ENCODE results near the gene TRAF3IP3.
A peak's percentile ranks its signal among the peaks of the same experiment; 100 is the strongest.

TRAF3IP3 gene

DNA sequence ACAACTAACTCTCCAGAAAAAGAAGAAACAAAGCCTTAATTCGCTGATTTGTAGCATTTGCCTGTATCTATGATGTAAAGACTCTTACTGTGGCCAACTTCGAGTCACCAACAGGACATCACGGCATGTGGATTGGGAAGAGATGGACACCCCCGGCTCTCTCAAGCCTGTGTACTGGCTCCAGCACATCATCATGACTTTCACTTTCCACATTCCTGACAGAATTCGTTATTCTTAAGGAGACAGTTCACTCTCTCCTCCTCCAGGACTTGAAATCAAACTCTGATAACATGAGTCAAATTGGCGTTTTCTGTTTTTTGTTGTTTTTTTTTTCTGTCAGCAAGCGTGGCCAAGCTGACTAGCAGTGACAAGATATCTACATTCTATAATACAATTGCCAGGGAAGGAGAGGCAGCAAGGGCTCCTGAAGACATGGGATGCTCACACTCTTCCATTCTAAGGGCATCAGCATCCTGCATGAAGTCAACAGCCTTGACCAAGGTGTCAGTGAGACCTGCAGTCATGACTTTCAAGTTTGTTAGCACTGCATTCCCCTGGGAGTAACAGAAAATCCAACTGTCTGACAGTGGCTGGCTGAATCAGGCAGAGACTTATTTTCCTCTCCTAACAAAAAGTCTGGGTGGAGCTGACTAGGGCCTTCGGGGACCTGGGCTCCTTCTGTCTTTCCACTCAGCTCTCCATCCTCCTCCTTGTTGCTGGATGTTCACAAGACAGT, 13.3 kb upstream of the TRAF3IP3 start:
- no peaks in the 10 kb centered on the region for H3K27me3 ChIP-seq
- H3K9me3 ChIP-seq (replicated peaks in 1 of 11), result peaks cover 0 to 2% (median 0%) of the 10 kb centered on the region in 11 experiments; a peak in 1 of 22 replicates
- no peak overlapping the region; a peak in 1 of 22 replicates for H3K9ac ChIP-seq
- H3K4me3 ChIP-seq, result no peak overlapping the region
- peak overlapping the region in 4 of 11 experiments; percentile 3 to 19 (median 14); a peak in 4 of 22 replicates for H3K4me2 ChIP-seq
- peaks cover 0 to 53% (median 6%) of the 10 kb centered on the region in 10 experiments; a peak in 7 of 20 replicates for H3K4me1 ChIP-seq
- no peaks in the 10 kb centered on the region for H4K20me1 ChIP-seq
- no peaks in the 10 kb centered on the region for H3K36me3 ChIP-seq
- TF ChIP-seq Cebpa-rat (IDR thresholded peaks at IDR 0.05), result no peak
- H3K27ac ChIP-seq, result no peak overlapping the region

GRCh38 chr1:209743145-209743482, 12.7 kb upstream of the TRAF3IP3 start:
- Histone ChIP-seq H3K4me2 (peak overlapping the region in 3 of 11 experiments; percentile 3 to 19 (median 18); a peak in 4 of 22 replicates), H3K27ac (no peak overlapping the region)

DNA sequence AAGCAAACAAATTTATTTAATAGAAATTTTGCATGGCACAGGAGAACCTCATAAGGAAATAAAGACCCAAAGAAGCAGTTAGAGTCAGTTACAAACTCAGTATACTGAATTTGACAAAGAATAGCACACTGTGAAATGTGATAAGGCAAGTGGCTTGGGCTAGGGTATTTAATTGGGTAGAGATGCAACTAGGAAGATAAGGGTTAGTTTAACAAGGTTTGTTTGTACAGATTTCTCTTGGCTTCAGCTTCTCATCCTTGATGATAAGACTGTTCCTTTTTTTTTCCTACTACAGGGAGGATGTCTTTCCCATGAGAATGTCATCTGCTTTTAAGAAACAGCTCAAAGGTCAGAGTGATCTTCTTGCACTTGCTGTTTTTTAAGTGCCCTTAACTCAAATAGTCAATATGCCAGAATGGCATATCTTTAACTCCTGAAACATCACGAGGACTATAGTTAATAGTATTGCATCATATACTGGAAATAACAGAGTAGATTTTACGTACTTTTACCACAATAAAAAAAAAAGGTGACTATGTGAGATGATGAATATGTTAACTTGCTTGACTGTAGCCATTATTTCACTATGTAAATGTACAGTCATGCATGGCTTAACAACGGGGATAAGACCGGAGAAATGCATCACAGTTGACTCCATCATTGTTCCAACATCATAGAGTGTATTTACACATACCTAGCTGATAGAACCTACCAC, 9.2 kb upstream of the TRAF3IP3 start:
- no peak overlapping the region for H3K4me3 ChIP-seq
- H3K27me3 ChIP-seq, result no peaks in the 10 kb centered on the region
- H3K27ac ChIP-seq, result no peak overlapping the region
- no peak overlapping the region for H3K9ac ChIP-seq
- peak in 2 of 11 experiments; percentile 12 to 52; a peak in 2 of 22 replicates for TF ChIP-seq Cebpa-rat (IDR thresholded peaks at IDR 0.05)
- peaks cover 0 to 4% (median 0%) of the 10 kb centered on the region in 11 experiments; a peak in 1 of 22 replicates for H3K9me3 ChIP-seq (replicated peaks in 1 of 11)
- H3K36me3 ChIP-seq, result no peaks in the 10 kb centered on the region
- no peaks in the 10 kb centered on the region for H4K20me1 ChIP-seq
- 0 out of 22 replicates have a peak overlapping the region, but pooled peaks of 1 of the 11 experiments have one; percentile 13 for H3K4me2 ChIP-seq
- H3K4me1 ChIP-seq, result peaks cover 7 to 56% (median 18%) of the 10 kb centered on the region in 10 experiments

More at GRCh38 chr1:209743145-209743482, 12.7 kb upstream of the TRAF3IP3 start:
- Histone ChIP-seq H3K4me3 (no peak overlapping the region), H3K9ac (no peak overlapping the region), H3K36me3 (no peaks in the 10 kb centered on the region), H3K27me3 (no peaks in the 10 kb centered on the region), H4K20me1 (no peaks in the 10 kb centered on the region), H3K9me3 (replicated peaks in 1 of 11) (peaks cover 0 to 4% (median 0%) of the 10 kb centered on the region in 11 experiments; a peak in 1 of 22 replicates), H3K4me1 (peaks cover 0 to 51% (median 6%) of the 10 kb centered on the region in 10 experiments; a peak in 8 of 20 replicates)
- TF ChIP-seq Cebpa-rat (IDR thresholded peaks at IDR 0.05), result no peak

GRCh38 chr1:209747580-209748262, 8.1 kb upstream of the TRAF3IP3 start:
- no peaks in the 10 kb centered on the region for H3K36me3 ChIP-seq
- H3K27me3 ChIP-seq, result no peaks in the 10 kb centered on the region
- no peaks in the 10 kb centered on the region for H4K20me1 ChIP-seq
- H3K27ac ChIP-seq, result no peak overlapping the region
- no peak overlapping the region for H3K4me3 ChIP-seq
- H3K9me3 ChIP-seq (replicated peaks in 1 of 11), result peaks cover 0 to 4% (median 0%) of the 10 kb centered on the region in 11 experiments; a peak in 1 of 22 replicates
- H3K4me1 ChIP-seq, result peaks cover 11 to 54% (median 28%) of the 10 kb centered on the region in 10 experiments
- H3K4me2 ChIP-seq, result peak overlapping the region in 8 of 11 experiments; percentile 3 to 52 (median 30); a peak in 10 of 22 replicates
- TF ChIP-seq Cebpa-rat (IDR thresholded peaks at IDR 0.05), result no peak
- H3K9ac ChIP-seq, result no peak overlapping the region

GRCh38 chr1:209748620-209749019, 7.2 kb upstream of the TRAF3IP3 start:
- Histone ChIP-seq H3K27me3 (no peaks in the 10 kb centered on the region), H3K9ac (no peak overlapping the region), H3K9me3 (replicated peaks in 1 of 11) (peaks cover 0 to 4% (median 0%) of the 10 kb centered on the region in 11 experiments; a peak in 1 of 22 replicates), H3K4me2 (peak overlapping the region in 3 of 11 experiments; percentile 40 to 52 (median 43); a peak in 6 of 22 replicates), H3K4me1 (peaks cover 11 to 48% (median 26%) of the 10 kb centered on the region in 10 experiments), H3K36me3 (no peaks in the 10 kb centered on the region), H3K4me3 (no peak overlapping the region), H3K27ac (no peak overlapping the region), H4K20me1 (no peaks in the 10 kb centered on the region)
- TF ChIP-seq Cebpa-rat (IDR thresholded peaks at IDR 0.05), result no peak

DNA sequence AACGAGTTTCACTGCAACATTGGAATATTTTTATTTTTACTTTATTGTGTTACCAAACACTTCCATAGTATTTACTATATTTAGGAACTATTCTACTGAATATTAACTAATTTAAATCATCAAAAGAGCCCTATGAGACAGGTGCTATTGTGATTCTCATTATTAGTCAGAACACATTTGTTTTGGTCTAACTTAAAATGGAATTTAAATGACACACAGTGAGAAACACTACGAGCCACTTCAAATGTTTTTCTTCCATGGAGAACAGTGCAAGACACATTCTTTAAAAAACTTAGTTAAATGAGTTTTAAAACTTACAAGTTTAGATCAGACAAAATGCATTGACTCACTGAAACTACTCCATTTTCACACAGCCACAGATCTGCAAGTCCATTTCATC, 6.6 kb upstream of the TRAF3IP3 start:
- Histone ChIP-seq H3K27me3 (no peaks in the 10 kb centered on the region), H4K20me1 (no peaks in the 10 kb centered on the region), H3K4me1 (peaks cover 11 to 48% (median 26%) of the 10 kb centered on the region in 10 experiments), H3K4me3 (no peak overlapping the region), H3K9ac (no peak overlapping the region), H3K36me3 (no peaks in the 10 kb centered on the region), H3K4me2 (no peak overlapping the region), H3K27ac (no peak overlapping the region), H3K9me3 (replicated peaks in 1 of 11) (peaks cover 0 to 4% (median 0%) of the 10 kb centered on the region in 11 experiments; a peak in 1 of 22 replicates)
- TF ChIP-seq Cebpa-rat (IDR thresholded peaks at IDR 0.05), result no peak

- no peak overlapping the region for H3K4me3 ChIP-seq
- no peaks in the 10 kb centered on the region for H4K20me1 ChIP-seq
- H3K9me3 ChIP-seq (replicated peaks in 1 of 11), result peaks cover 0 to 4% (median 0%) of the 10 kb centered on the region in 11 experiments; a peak in 1 of 22 replicates
- no peak overlapping the region for H3K4me2 ChIP-seq
- H3K27me3 ChIP-seq, result no peaks in the 10 kb centered on the region
- TF ChIP-seq Cebpa-rat (IDR thresholded peaks at IDR 0.05), result no peak
- H3K36me3 ChIP-seq, result no peaks in the 10 kb centered on the region
- H3K27ac ChIP-seq, result no peak overlapping the region
- H3K9ac ChIP-seq, result no peak overlapping the region
- H3K4me1 ChIP-seq, result peaks cover 11 to 54% (median 28%) of the 10 kb centered on the region in 10 experiments
Measured at GRCh38 chr1:209749670-209750323, 6.1 kb upstream of the TRAF3IP3 start.

- H3K36me3 ChIP-seq, result no peaks in the 10 kb centered on the region
- peak overlapping the region in 2 of 11 experiments; percentile 1 to 19; a peak in 2 of 22 replicates for H3K27ac ChIP-seq
- H3K4me3 ChIP-seq, result no peak overlapping the region
- H3K4me2 ChIP-seq, result peak overlapping the region; percentile 31 to 67 (median 53)
- H3K9ac ChIP-seq, result no peak overlapping the region
- peaks cover 0 to 4% (median 0%) of the 10 kb centered on the region in 11 experiments; a peak in 1 of 22 replicates for H3K9me3 ChIP-seq (replicated peaks in 1 of 11)
- no peaks in the 10 kb centered on the region for H4K20me1 ChIP-seq
- H3K27me3 ChIP-seq, result no peaks in the 10 kb centered on the region
- no peak for TF ChIP-seq Cebpa-rat (IDR thresholded peaks at IDR 0.05)
- peaks cover 31 to 68% (median 46%) of the 10 kb centered on the region in 10 experiments for H3K4me1 ChIP-seq
Measured at GRCh38 chr1:209751627-209752231, 4.1 kb upstream of the TRAF3IP3 start.

Measured in BLaER1 treated with 17β-estradiol and CSF1 and Interleukin-3, amounts not matched to agents 10 nM and 100 nM (cell line).